ENCODE measurements around the gene PRM2.

PRM2 gene

DNA sequence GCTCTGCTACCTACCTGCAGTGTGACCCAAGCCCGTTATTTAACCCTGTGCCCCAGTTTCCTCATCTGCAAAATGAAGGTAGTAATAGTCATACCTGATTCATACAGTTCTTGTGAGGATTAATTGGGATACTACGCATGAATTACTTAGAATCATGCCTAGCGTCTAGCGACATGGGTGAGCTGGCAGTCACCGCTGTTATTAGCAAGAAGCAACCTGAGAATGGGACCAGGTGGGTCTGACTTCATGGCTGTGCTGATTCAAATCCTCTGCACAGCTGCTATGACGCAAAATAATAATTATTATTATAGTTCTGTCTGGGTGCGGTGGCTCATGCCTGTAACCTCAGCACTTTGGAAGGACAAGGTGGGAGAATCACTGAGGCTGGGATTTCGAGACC, 28.1 kb downstream of the PRM2 start:
- TF ChIP-seq, protein P1, sequence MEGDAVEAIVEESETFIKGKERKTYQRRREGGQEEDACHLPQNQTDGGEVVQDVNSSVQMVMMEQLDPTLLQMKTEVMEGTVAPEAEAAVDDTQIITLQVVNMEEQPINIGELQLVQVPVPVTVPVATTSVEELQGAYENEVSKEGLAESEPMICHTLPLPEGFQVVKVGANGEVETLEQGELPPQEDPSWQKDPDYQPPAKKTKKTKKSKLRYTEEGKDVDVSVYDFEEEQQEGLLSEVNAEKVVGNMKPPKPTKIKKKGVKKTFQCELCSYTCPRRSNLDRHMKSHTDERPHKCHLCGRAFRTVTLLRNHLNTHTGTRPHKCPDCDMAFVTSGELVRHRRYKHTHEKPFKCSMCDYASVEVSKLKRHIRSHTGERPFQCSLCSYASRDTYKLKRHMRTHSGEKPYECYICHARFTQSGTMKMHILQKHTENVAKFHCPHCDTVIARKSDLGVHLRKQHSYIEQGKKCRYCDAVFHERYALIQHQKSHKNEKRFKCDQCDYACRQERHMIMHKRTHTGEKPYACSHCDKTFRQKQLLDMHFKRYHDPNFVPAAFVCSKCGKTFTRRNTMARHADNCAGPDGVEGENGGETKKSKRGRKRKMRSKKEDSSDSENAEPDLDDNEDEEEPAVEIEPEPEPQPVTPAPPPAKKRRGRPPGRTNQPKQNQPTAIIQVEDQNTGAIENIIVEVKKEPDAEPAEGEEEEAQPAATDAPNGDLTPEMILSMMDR (IDR thresholded peaks at IDR 0.05) = no peak

DNA sequence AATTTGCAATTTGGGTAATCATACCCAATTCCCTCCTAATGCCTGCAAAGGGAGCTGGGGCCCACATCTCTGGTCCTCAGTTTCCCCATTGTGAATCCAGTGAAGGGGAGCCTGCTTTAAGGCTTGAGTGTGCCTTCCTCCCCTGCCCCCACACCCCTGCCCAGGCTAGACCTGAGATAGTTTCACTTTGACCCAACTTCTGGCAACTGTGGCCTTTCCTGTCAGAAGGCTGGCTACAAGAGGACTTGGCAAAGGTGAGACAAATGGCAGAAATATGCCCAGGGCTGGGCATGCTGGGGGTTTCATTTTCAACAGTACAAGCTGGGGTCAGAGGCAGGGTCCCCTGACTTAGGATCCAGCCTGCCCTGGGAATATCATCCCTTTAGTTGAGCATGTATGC, 30.3 kb downstream of the PRM2 start:
- TF ChIP-seq, protein P1 (IDR thresholded peaks at IDR 0.05) = no peak

DNA sequence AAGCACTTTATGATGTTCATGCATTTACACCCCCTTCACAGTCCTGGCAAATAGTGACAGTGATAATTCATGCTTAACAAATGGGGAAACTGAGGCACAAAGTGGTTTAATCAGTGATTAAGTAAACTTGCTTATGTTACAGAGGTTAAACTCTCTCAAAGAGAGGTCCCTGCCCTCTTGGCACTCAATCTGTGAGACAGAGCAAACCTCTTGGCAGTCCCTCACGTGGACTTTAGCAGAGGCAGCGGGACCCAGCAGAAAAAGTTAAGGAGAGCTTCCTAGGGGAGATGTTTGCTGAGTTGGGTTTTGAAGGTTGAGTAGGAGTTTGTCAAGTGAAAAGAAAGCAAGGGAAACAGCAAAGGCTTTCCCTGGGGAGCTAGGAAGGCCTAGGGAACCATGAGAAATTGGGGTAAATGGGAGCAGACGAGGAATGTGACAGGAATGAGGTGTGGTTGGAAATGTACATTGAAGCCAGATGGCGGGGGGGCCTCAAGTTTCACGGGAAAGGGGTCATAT, 31.0 kb downstream of the PRM2 start:
- TF ChIP-seq, protein P1 (IDR thresholded peaks at IDR 0.05) = no peak

DNA sequence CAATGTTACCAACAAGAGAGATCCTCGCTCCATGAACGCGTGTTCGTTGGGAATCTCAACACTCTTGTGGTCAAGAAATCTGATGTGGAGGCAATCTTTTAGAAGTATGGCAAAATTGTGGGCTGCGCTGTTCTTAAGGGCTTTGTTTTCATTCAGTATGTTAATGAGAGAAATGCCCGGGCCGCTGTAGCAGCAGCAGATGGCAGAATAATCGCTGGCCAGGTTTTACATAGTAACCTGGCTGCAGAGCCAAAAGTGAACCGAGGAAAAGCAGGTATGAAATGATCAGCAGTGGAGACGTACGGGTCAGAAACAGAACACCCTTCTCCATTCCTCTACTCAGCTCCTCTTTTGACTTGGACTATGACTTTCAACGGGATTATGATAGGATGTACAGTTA, 33.6 kb downstream of the PRM2 start:
- TF ChIP-seq, protein P1 (IDR thresholded peaks at IDR 0.05) = no peak

DNA sequence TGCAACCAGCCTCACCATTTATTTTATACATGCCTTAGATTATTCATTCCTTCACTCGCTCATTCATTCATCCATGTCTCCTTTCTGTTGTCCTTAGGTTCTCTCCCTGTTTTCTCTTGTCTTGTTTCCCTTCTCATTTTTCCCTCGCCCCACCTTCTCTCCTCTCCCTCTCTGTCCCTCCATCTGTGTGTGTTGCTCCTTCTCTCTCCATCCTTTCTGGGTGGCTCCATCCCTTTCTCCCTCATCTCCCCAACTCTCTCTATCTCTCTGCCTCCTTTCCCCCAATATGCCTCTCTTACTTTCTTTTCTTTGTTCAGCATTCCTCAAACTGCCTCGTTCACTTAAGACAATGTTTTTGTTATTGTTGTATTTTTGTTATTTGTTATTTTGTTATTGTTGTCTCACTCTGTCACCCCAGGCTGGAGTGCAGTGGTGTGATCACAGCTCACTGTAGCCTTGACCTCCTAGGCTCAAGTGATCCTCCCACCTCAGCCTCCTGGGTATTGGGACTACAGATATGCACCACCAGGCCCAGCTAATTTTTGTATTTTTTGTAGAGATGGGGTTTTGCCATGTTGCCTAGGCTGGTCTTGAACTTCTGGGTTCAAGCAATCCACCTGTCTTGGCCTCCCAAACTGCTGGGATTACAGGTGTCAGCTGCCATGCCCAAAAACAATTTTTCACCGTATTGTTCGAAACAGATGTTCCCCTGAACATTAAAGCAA, 34.6 kb downstream of the PRM2 start:
- TF ChIP-seq, protein P1 (IDR thresholded peaks at IDR 0.05) = no peak

DNA sequence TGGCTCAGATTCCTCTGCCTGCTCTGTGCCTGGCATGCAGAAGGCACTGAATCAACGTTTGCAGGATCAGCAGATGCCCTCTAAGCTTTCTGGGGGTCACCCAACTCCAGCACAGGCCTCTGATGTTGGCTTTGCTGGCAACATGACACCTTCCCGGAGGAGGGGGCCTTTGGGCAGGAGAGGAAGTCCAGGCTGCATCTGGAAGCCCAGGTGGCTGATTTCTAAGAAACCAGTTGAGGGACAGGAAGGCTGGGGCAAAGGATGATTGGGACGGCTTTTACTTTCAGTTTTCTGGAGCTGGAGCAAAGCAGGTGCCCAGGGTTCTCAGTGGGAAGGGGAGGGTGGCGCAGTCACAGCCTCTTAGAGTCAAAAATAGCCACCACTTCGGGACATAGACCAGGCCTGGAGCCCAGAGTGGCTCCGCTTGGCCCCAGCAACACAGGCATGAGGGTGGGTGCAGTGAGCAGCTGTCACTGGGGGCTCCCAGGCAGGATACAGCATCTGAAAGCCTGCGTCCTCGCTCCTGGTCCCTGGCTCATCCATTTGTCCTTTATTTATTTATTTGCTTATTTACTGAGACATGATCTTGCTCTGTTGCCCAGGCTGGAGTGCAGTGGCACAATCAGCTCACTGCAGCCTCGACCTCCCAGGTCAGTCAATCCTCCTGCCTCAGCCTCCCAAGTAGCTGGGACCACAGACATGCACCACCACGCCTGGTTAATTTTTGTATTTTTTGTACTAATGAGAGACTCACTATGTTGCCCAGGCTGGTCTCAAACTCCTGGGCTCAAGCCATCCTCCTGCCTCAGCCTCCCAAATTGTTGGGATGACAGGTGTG, 35.4 kb downstream of the PRM2 start:
- TF ChIP-seq, protein P1 (IDR thresholded peaks at IDR 0.05) = no peak

DNA sequence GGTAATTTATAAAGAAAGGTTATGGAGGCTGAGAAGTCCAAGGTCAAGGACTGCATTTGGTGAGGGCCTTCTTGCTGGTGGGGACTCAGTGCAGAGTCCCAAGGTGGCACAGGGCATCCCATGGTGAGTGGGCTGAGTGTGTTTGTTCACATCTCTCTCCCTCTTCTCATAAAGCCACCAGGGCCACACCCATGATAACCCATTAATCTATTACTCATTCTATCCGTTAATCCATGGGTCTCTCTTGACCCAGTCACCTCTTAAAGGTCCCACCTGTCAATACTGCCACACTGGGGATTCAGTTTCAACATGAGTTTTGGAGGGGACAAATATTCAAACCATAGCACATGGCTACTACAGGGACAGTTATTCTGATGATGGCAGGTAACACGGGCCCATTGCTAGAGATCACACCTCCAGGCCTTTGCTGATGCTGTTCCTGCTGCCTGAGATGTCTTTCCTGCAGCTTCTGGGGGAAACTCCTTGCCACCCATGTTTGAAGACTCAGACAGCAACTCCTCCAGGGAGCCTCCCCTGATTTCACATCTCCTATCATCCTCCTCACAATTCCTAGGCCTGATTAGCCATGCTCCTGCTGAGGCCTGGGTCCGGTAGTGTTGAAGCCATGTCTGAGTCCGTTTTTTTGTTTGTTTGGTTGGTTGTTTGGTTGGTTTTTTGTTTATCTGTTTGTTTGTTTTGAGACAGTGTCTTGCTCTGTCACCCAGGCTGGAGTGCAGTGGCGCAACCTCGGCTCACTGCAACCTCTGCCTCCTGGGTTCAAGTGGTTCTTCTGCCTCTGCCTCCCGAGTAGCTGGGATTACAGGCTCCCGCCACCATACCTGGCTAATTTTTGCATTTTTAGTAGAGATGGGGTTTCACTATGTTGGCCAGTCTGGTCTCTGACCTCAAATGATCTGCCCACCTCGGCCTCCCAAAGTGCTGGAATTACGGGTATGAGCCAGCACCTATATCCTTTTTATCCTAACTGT, 36.3 kb downstream of the PRM2 start:
- TF ChIP-seq, protein P1 (IDR thresholded peaks at IDR 0.05) = no peak

All from LNCAP (cell line).